Fibroblast of villous mesenchyme (primary cell): Measurements from ENCODE around the gene PPP2R5E. TPM values are rescaled to one million over a fixed set of nuclear protein-coding genes. Genes with fewer than 3 reads are reported as not detected.

Source experiments
- DNase-seq: peaks from one replicate; pipeline ENCODE4 v3.0.0-alpha.2; 2010; ENCODE audit warnings: low read depth
- H3K4me3 ChIP-seq: 2 replicates; pipeline ENCODE4 v1.5.1; 2011; ENCODE audit warnings: low read depth, mild to moderate bottlenecking, low read length
- CTCF ChIP-seq: IDR thresholded peaks from 2 replicates; pipeline ENCODE4 v1.5.1; 2012; ENCODE audit warnings: low read depth, mild to moderate bottlenecking, low read length; ENCODE audit not compliant: insufficient read depth
- total RNA-seq: library from RNA; depleted of rRNA; stranded (reverse); fragments of >200 nt; gene quantifications from 2 replicates; pipeline ENCODE4 v1.2.3, GENCODE V29; 2012

The PPP2R5E gene
- total RNA-seq, 1 donor, result 32.4 TPM

- H3K4me3 ChIP-seq, result peak overlapping the region; percentile 90
- DNase-seq, result peak; percentile 40
Measured at GRCh38 chr14:63544591-63545299, 1.6 kb upstream of the PPP2R5E start.

GRCh38 chr14:63543826-63544406, 739 bp upstream of the PPP2R5E start:
- DNase-seq, result no peak
- peak overlapping the region; percentile 90 for H3K4me3 ChIP-seq
- no peak for TF ChIP-seq CTCF

More at GRCh38 chr14:63544591-63545299, 1.6 kb upstream of the PPP2R5E start:
- peak; percentile 60 for TF ChIP-seq CTCF

- no peak for TF ChIP-seq CTCF
- peak; percentile 13 for DNase-seq
- H3K4me3 ChIP-seq, result peak overlapping the region; percentile 90
Measured at GRCh38 chr14:63542231-63542999, 762 bp downstream of the PPP2R5E start.

- DNase-seq, result no peak
- H3K4me3 ChIP-seq, result no peak overlapping the region
- TF ChIP-seq CTCF, result no peak
Measured at GRCh38 chr14:63535918-63536317, 7.3 kb downstream of the PPP2R5E start.

- H3K4me3 ChIP-seq, result no peak overlapping the region
- no peak for TF ChIP-seq CTCF
- no peak for DNase-seq
Measured at GRCh38 chr14:63533474-63533873, 9.7 kb downstream of the PPP2R5E start.

- no peak for TF ChIP-seq CTCF
- DNase-seq, result no peak
- H3K4me3 ChIP-seq, result no peak overlapping the region
Measured at GRCh38 chr14:63524537-63525155, 18.5 kb downstream of the PPP2R5E start.
